DOHH2 (cell line): ENCODE measurements around the gene SLMAP.

ENCODE experiments used
- H3F3A ChIP-seq: fragments of 200-600 bp; sonication (generic), shearing (Covaris generic); 2 replicates; pipeline ENCODE4 v1.6.0; 2016; ENCODE audit warnings: antibody characterized with exemption, mild to moderate bottlenecking; ENCODE audit not compliant: control insufficient read depth, insufficient read depth
- H3K27ac ChIP-seq: fragments of 200-600 bp; sonication (generic); 2 replicates; pipeline ENCODE4 v1.5.1; 2014; ENCODE audit warnings: low read depth, mild to moderate bottlenecking, low read length, moderate library complexity
- H3K27me3 ChIP-seq: fragments of 200-600 bp; sonication (generic); 2 replicates; pipeline ENCODE4 v1.6.1; 2014; ENCODE audit warnings: mild to moderate bottlenecking, low read length, mixed read lengths; ENCODE audit not compliant: control insufficient read depth
- H3K36me3 ChIP-seq: fragments of 200-600 bp; sonication (generic); 2 replicates; pipeline ENCODE4 v1.6.1; 2014; ENCODE audit warnings: mild to moderate bottlenecking, low read length, moderate library complexity, mixed read lengths; ENCODE audit not compliant: control insufficient read depth
- H3K4me1 ChIP-seq: fragments of 200-600 bp; sonication (generic); 2 replicates; pipeline ENCODE4 v1.6.1; 2014; ENCODE audit warnings: mild to moderate bottlenecking, low read length, mixed read lengths; ENCODE audit not compliant: control insufficient read depth
- H3K4me2 ChIP-seq: fragments of 200-600 bp; sonication (generic); 2 replicates; pipeline ENCODE4 v1.6.0; 2014; ENCODE audit warnings: mild to moderate bottlenecking, low read length, moderate library complexity
- H3K4me3 ChIP-seq: fragments of 200-600 bp; sonication (generic); 2 replicates; pipeline ENCODE4 v1.5.1; 2014; ENCODE audit warnings: mild to moderate bottlenecking, low read length, mixed read lengths
- H3K79me2 ChIP-seq: fragments of 200-600 bp; sonication (generic); 2 replicates; pipeline ENCODE4 v1.6.1; 2014; ENCODE audit warnings: mild to moderate bottlenecking, low read length, mixed read lengths; ENCODE audit not compliant: control insufficient read depth
- H3K9me2 ChIP-seq: fragments of 200-600 bp; sonication (generic); replicated peaks from 2 replicates; pipeline ENCODE4 v1.6.1; 2014; ENCODE audit warnings: mild to moderate bottlenecking, low read length, mixed read lengths; ENCODE audit not compliant: control insufficient read depth
- H3K9me3 ChIP-seq: fragments of 200-600 bp; sonication (generic); 2 replicates; pipeline ENCODE4 v1.6.1; 2014; ENCODE audit warnings: antibody characterized with exemption, low read length, mixed read lengths; ENCODE audit not compliant: control insufficient read depth, insufficient read depth
- H4K20me1 ChIP-seq: fragments of 200-600 bp; sonication (generic); 2 replicates; pipeline ENCODE4 v1.6.0; 2014; ENCODE audit warnings: low read depth, mild to moderate bottlenecking, antibody characterized with exemption, low read length, moderate library complexity; ENCODE audit not compliant: control insufficient read depth, insufficient read depth
- CTCF ChIP-seq: fragments of 200-600 bp; sonication (generic); IDR thresholded peaks from one replicate; pipeline ENCODE4 v1.5.1; 2014; ENCODE audit warnings: antibody characterized with exemption, mild to moderate bottlenecking, low read depth, low read length; ENCODE audit not compliant: poor library complexity, severe bottlenecking
- EZH2phosphoT487 ChIP-seq: fragments of 200-600 bp; sonication (generic); IDR thresholded peaks from 2 replicates; pipeline ENCODE4 v1.6.1; 2017; ENCODE audit warnings: borderline replicate concordance, mild to moderate bottlenecking, antibody characterized with exemption, low read length, moderate library complexity, mixed read lengths

Gene SLMAP

GRCh38 chr3:57953576-57953975, 197.5 kb downstream of the SLMAP start:
- H4K20me1 ChIP-seq = no peaks in the 10 kb centered on the region
- no peak overlapping the region for H3K27ac ChIP-seq
- peaks cover 14% of the 10 kb centered on the region for H3K4me1 ChIP-seq
- H3K4me3 ChIP-seq = no peak overlapping the region
- TF ChIP-seq EZH2phosphoT487 (no peak), CTCF (no peak)
- H3K36me3 ChIP-seq = no peaks in the 10 kb centered on the region
- H3K4me2 ChIP-seq = no peak overlapping the region
- no peaks in the 10 kb centered on the region for H3K27me3 ChIP-seq
- no peaks in the 10 kb centered on the region for H3K9me3 ChIP-seq
- H3F3A ChIP-seq = no peaks in the 10 kb centered on the region
- no peaks in the 10 kb centered on the region for H3K79me2 ChIP-seq
- H3K9me2 ChIP-seq = no peaks in the 10 kb centered on the region

GRCh38 chr3:57956119-57956832, 200.2 kb downstream of the SLMAP start:
- Histone ChIP-seq H3K9me3 (no peaks in the 10 kb centered on the region), H3F3A (no peaks in the 10 kb centered on the region), H3K27ac (no peak overlapping the region), H3K4me2 (no peak overlapping the region), H3K79me2 (no peaks in the 10 kb centered on the region), H3K4me1 (peaks cover 27% of the 10 kb centered on the region), H3K4me3 (no peak overlapping the region), H3K27me3 (no peaks in the 10 kb centered on the region), H3K9me2 (no peaks in the 10 kb centered on the region), H3K36me3 (no peaks in the 10 kb centered on the region), H4K20me1 (no peaks in the 10 kb centered on the region)
- TF ChIP-seq CTCF (no peak), EZH2phosphoT487 (no peak)

- no peak overlapping the region for H3K4me3 ChIP-seq
- peaks cover 22% of the 10 kb centered on the region for H3K4me1 ChIP-seq
- H3K9me3 ChIP-seq = no peaks in the 10 kb centered on the region
- H4K20me1 ChIP-seq = no peaks in the 10 kb centered on the region
- no peaks in the 10 kb centered on the region for H3F3A ChIP-seq
- no peak overlapping the region for H3K4me2 ChIP-seq
- no peaks in the 10 kb centered on the region for H3K9me2 ChIP-seq
- TF ChIP-seq CTCF = no peak
- no peak for TF ChIP-seq EZH2phosphoT487
- no peaks in the 10 kb centered on the region for H3K79me2 ChIP-seq
- no peaks in the 10 kb centered on the region for H3K36me3 ChIP-seq
- no peak overlapping the region for H3K27ac ChIP-seq
- H3K27me3 ChIP-seq = no peaks in the 10 kb centered on the region
These were observed 200.7 kb downstream of the SLMAP start for GRCh38 chr3:57956833-57957174.
